Sigmoid colon (tissue), 7 donors: ENCODE measurements around the gene GRAMD1B. TPM values are rescaled to one million over a fixed set of nuclear protein-coding genes. Genes with fewer than 3 reads are reported as not detected.
"Not testable (repeated sequence)": the region's sequence is repeated elsewhere in the genome, so short reads cannot be mapped to it uniquely, and the experiment has no call there.

Experiments
- DNase-seq: peaks from one replicate; pipeline ENCODE4 v3.0.0-alpha.2; 2019
- H3K27ac ChIP-seq, 4 donors: fragments of 200-600 bp; sonication (generic); one replicate each; pipeline ENCODE4 v1.5.1; 2016 to 2019; ENCODE audit warnings: mild to moderate bottlenecking in 1 of 4
- H3K27me3 ChIP-seq, 3 donors: fragments of 200-600 bp; sonication (generic); one replicate each; pipeline ENCODE4 v1.5.1; 2019; ENCODE audit warnings: mild to moderate bottlenecking in 1 of 3
- H3K36me3 ChIP-seq, 4 donors: fragments of 200-600 bp; sonication (generic); one replicate each; pipeline ENCODE4 v1.5.1; 2016 to 2019
- H3K4me1 ChIP-seq, 4 donors: fragments of 200-600 bp; sonication (generic); one replicate each; pipeline ENCODE4 v1.5.1; 2017 to 2019
- H3K4me3 ChIP-seq, 4 donors: fragments of 200-600 bp; sonication (generic); one replicate each; pipeline ENCODE4 v1.5.1; 2017 to 2019; ENCODE audit warnings: mild to moderate bottlenecking in 2 of 4, moderate library complexity in 1 of 4
- H3K9me3 ChIP-seq, 4 donors: fragments of 200-600 bp in 3 of 4; sonication (generic) in 3 of 4; one replicate each; pipeline versions ENCODE4 v1.5.1 to v1.6.1; 2013 to 2019
- EP300 ChIP-seq, 4 donors: sonication (generic); formaldehyde crosslinking; IDR thresholded peaks; one replicate each; pipeline ENCODE4 v1.6.1; 2017; ENCODE audit warnings: antibody characterized with exemption in 4 of 4
- POLR2A ChIP-seq, 2 donors: fragments of 450-650 bp; IDR thresholded peaks; one replicate each; pipeline ENCODE4 v1.6.1; 2016; ENCODE audit warnings: antibody characterized with exemption in 2 of 2, mild to moderate bottlenecking in 2 of 2, moderate library complexity in 2 of 2
- POLR2AphosphoS5 ChIP-seq, 4 donors: sonication (generic); formaldehyde crosslinking; IDR thresholded peaks; one replicate each; pipeline ENCODE4 v1.6.1; 2017; ENCODE audit warnings: antibody characterized with exemption in 4 of 4
- WGBS, 2 donors: extraction: QIAGEN DNeasy Blood & Tissue Kit; methylation state at CpG; one replicate each; pipeline ENCODE4 v1.1.7; 2013; 5-methylcytosine and 5-hydroxymethylcytosine counted together
- intact Hi-C: fragments of 100-400 bp; cut with DNase I; formaldehyde crosslinking; loops from one replicate; pipeline ENCODE4 v1.15.1; 2023
- polyA plus RNA-seq, 3 donors: library from polyadenylated mRNA; stranded (reverse); fragments of 200-250 nt; gene quantifications; one replicate each; pipeline ENCODE4 v1.2.3, GENCODE V29; 2013
- total RNA-seq, 4 donors: library from RNA; depleted of rRNA; stranded (reverse); fragments of >200 nt; gene quantifications; one replicate each; pipeline ENCODE4 v1.1.0, GENCODE V29; 2016
- TF ChIP-seq, protein P1 (sequence below), 4 experiments: fragments of 450-650 bp in 3 of 4; fragments of 200-600 bp in 1 of 4; IDR thresholded peaks; one replicate each; pipeline ENCODE4 v1.5.1; 2016 to 2019; ENCODE audit warnings: antibody characterized with exemption in 4 of 4, mild to moderate bottlenecking in 3 of 4, moderate library complexity in 2 of 4
- donor health status: healthy with polysubstance abuse.
- donor health status: Bipolar disorder and iron deficiency.
- donor health status: healthy.

The GRAMD1B gene
- total and polyA plus RNA-seq, 7 donors = 1.8 to 5.0 (median 3.5) TPM

DNA sequence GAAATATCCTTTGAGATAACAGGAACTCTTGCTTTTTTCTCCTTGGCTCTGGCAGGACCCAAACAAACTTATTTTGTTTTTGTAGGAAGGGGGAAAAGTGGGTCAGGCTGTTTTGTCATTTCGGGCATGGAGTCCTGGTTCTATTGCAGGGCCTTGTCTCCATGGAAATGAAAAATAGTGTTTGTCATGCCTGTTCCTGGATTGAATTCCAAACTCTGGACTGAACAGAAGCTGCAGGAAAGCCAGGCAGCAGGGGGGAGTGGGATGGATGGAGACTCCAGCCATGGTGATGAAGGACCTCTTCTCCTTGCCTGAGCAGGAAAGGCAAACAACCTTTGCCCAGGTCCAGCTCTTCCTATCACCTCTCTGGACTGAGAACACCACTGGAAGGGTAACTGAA, 137.4 kb downstream of the GRAMD1B start:
- Histone ChIP-seq H3K9me3 (no peaks in the 10 kb centered on the region), H3K4me3 (no peak overlapping the region), H3K4me1 (no peaks in the 10 kb centered on the region), H3K36me3 (no peaks in the 10 kb centered on the region), H3K27ac (no peak overlapping the region), H3K27me3 (no peaks in the 10 kb centered on the region)
- intact Hi-C loops = no loop called here
- 76 to 90% methylated on average over 1 of the region's 1 CpG for WGBS, 2 donors
- TF ChIP-seq EP300 (IDR thresholded peaks at IDR 0.05) (no peak), POLR2AphosphoS5 (IDR thresholded peaks at IDR 0.05) (no peak), POLR2A (IDR thresholded peaks at IDR 0.05) (no peak)
- TF ChIP-seq, protein P1, sequence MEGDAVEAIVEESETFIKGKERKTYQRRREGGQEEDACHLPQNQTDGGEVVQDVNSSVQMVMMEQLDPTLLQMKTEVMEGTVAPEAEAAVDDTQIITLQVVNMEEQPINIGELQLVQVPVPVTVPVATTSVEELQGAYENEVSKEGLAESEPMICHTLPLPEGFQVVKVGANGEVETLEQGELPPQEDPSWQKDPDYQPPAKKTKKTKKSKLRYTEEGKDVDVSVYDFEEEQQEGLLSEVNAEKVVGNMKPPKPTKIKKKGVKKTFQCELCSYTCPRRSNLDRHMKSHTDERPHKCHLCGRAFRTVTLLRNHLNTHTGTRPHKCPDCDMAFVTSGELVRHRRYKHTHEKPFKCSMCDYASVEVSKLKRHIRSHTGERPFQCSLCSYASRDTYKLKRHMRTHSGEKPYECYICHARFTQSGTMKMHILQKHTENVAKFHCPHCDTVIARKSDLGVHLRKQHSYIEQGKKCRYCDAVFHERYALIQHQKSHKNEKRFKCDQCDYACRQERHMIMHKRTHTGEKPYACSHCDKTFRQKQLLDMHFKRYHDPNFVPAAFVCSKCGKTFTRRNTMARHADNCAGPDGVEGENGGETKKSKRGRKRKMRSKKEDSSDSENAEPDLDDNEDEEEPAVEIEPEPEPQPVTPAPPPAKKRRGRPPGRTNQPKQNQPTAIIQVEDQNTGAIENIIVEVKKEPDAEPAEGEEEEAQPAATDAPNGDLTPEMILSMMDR (IDR thresholded peaks at IDR 0.05) = no peak
- no peak for DNase-seq

DNA sequence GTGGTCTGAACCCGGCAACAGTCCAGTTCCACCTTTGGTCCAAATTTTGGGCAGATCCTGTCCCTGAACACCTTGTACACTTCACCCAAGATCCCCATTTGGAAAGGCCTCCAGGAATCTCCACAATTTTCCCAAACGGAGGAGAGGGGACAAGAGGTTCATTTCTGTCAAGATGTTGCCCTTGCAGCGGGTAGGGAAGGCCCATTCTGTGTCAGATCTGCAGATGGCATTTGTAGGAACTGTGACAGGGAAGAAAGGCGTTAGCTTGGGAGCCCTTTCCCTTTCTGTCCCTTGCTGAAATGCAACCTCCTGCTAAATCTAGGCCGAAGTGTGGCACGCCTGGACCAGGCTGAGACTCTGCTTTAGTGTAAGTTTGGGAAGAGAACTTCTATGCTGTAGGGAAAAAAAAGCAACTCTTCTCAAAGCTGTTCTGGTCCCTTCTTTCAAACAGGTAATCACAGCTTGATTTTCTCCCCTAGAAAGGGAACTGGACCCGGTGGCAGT, 138.3 kb downstream of the GRAMD1B start:
- no peak overlapping the region for H3K27ac ChIP-seq
- no peak for DNase-seq
- no peaks in the 10 kb centered on the region for H3K9me3 ChIP-seq
- H3K4me3 ChIP-seq = no peak overlapping the region
- H3K36me3 ChIP-seq = no peaks in the 10 kb centered on the region
- H3K27me3 ChIP-seq = no peaks in the 10 kb centered on the region
- TF ChIP-seq POLR2A (IDR thresholded peaks at IDR 0.05) (no peak), POLR2AphosphoS5 (IDR thresholded peaks at IDR 0.05) (no peak), EP300 (IDR thresholded peaks at IDR 0.05) (no peak)
- TF ChIP-seq, protein P1 (IDR thresholded peaks at IDR 0.05) = no peak
- 74 to 77% methylated on average over 7 of the region's 7 CpGs for WGBS, 2 donors
- intact Hi-C loops = no loop called here
- no peaks in the 10 kb centered on the region for H3K4me1 ChIP-seq

DNA sequence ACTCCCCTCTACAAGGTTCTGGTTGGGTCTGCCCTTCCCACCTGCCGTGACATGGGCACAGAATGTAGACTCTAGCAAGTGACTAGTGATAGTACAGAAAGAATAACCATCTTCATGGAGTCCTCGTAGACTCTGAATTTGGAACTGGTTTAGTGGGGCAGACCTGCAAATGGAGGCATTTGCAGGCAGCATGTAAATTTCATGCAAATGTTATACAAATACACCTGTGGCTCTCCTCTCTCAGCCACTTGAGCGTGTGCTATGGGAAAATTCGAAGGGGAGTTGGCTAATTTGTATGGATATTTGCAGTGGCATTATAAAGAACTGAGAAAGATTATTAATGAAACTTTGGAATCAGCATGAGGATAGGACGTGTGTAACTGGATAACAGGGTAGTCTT, 139.3 kb downstream of the GRAMD1B start:
- no peak for TF ChIP-seq POLR2A (IDR thresholded peaks at IDR 0.05)
- TF ChIP-seq, protein P1 (IDR thresholded peaks at IDR 0.05) = no peak
- no peak for TF ChIP-seq POLR2AphosphoS5 (IDR thresholded peaks at IDR 0.05)
- no peak for TF ChIP-seq EP300 (IDR thresholded peaks at IDR 0.05)
- Histone ChIP-seq H3K9me3 (no peaks in the 10 kb centered on the region), H3K27ac (no peak overlapping the region), H3K36me3 (no peaks in the 10 kb centered on the region), H3K27me3 (no peaks in the 10 kb centered on the region), H3K4me1 (no peaks in the 10 kb centered on the region), H3K4me3 (no peak overlapping the region)
- 92 to 93% methylated on average over 5 of the region's 5 CpGs for WGBS, 2 donors
- intact Hi-C loops = no loop called here
- DNase-seq = no peak

DNA sequence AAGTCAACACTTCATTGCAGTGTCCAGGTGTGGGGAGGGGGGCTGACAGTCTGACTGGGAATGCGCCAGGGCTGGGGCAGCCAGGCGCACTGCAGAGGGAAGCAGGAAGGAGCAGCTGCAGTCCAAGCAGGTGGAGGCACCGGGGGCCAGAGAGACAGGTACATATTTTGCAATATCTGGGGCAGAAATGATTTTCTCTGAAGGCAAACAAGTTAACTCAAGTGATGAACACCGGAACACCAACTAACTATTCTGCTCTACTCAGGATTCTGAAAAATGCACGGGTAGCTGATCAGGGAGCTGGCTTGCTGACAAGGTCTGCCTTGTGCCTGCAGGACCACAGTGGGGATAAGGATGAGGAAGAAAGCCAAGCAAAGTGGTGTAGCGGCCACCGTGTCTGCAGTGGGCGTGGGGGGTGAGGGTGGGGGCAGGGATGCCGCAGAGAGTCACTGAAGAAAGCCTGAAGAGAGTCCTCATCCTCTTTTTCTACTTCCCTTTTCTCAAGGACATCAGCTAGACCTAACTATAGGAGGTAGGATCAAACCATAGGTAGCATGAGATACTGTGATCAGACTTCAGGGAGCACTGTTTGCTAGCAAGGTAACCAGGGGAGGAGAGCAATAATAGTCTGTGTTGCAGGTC, 141.0 kb downstream of the GRAMD1B start:
- DNase-seq = no peak
- Histone ChIP-seq H3K36me3 (no peaks in the 10 kb centered on the region), H3K4me3 (no peak overlapping the region), H3K27me3 (no peaks in the 10 kb centered on the region), H3K4me1 (no peaks in the 10 kb centered on the region), H3K9me3 (no peaks in the 10 kb centered on the region), H3K27ac (no peak overlapping the region)
- no peak for TF ChIP-seq EP300 (IDR thresholded peaks at IDR 0.05)
- intact Hi-C loops = loop anchor here (10.0 kb wide), 1 partner anchor 266 kb away; no protein-coding TSS in a partner anchor
- 68 to 80% methylated on average over 9 of the region's 9 CpGs for WGBS, 2 donors

DNA sequence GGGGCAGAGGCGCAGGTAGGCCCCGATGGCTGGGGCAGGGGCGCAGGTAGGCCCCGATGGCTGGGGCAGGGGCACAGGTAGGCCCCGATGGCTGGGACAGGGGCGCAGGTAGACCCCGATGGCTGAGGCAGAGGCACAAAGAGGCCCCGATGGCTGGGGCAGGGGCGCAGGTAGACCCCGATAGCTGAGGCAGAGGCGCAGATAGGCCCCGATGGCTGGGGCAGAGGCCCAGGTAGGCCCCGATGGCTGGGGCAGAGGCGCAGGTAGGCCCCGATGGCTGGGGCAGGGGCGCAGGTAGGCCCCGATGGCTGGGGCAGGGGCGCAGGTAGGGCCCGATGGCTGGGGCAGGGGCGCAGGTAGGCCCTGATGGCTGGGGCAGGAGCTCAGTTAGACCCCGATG, 142.7 kb downstream of the GRAMD1B start:
- H3K4me1 ChIP-seq, DNase-seq, H3K27ac ChIP-seq, H3K36me3 ChIP-seq, H3K27me3 ChIP-seq, H3K9me3 ChIP-seq, H3K4me3 ChIP-seq: not testable (repeated sequence)
- WGBS, 2 donors = 95 to 97% methylated on average over 21 of the region's 21 CpGs
- intact Hi-C loops = loop anchor here (10.0 kb wide), 1 partner anchor 268 kb away; no protein-coding TSS in a partner anchor

DNA sequence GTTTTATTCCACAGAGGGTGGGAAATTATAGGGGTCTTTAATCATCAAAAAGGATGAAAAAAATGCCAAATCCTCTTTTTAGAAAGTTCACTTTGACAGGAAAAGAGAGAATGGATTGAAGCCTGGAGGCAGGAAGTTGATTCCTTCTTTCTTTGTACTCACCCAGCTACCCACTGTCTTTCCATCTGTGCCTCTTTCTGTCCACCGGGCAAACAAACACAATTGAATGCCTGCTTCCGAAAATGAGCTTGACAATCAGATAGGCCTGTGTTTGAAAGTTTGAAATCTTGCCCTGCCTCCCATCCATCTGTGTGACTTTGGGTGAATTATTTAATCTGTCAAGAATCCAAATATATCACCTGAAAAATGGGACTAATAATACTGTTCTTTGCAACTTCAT, 143.2 kb downstream of the GRAMD1B start:
- 42 to 44% methylated on average over 2 of the region's 2 CpGs for WGBS, 2 donors

More for the DNA sequence above, 143.2 kb downstream of the GRAMD1B start:
- no peak for TF ChIP-seq POLR2AphosphoS5 (IDR thresholded peaks at IDR 0.05)
- H3K27me3 ChIP-seq = no peaks in the 10 kb centered on the region
- DNase-seq = no peak
- H3K4me1 ChIP-seq = peaks cover 0 to 4% (median 0%) of the 10 kb centered on the region in 4 donors
- no peak overlapping the region for H3K27ac ChIP-seq
- H3K36me3 ChIP-seq = no peaks in the 10 kb centered on the region
- intact Hi-C loops = loop anchor here (10.0 kb wide), 1 partner anchor 268 kb away; no protein-coding TSS in a partner anchor
- no peaks in the 10 kb centered on the region for H3K9me3 ChIP-seq
- no peak overlapping the region for H3K4me3 ChIP-seq
